ENCODE measurements around the gene RHCG. TPM values are rescaled to one million over a fixed set of nuclear protein-coding genes. Genes with fewer than 3 reads are reported as not detected.
"Not testable (repeated sequence)": the region's sequence is repeated elsewhere in the genome, so short reads cannot be mapped to it uniquely, and the experiment has no call there.

RHCG gene
- total and polyA plus RNA-seq, 7 donors, result 0.30 to 0.66 (median 0.43) TPM; not detected in 3

DNA sequence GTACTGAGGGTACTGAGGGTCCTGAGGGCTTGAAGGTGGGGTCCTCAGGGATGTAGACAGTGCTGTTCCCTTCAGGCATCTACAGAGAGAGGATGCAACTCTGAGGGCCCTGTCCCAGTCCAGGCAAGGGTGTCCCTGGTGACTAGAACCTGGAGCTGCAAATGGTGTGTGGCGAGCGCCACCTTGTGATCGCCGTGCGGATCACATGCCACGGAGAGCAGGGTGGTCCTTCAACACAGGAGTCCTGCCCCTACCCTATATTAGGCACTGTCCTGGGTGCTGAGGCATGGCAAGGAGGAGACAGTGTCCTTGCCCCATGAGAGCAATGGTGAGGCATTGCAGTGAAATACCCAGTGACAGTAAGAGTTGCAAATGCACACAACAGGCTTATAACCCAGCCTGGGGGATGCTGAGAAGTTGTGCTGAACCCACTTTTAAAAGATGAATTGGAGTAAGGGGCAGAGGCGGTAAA, 23.6 kb downstream of the RHCG start:
- 8 to 10% (median 9%) methylated on average over 7 of the region's 7 CpGs for WGBS, 3 donors

DNA sequence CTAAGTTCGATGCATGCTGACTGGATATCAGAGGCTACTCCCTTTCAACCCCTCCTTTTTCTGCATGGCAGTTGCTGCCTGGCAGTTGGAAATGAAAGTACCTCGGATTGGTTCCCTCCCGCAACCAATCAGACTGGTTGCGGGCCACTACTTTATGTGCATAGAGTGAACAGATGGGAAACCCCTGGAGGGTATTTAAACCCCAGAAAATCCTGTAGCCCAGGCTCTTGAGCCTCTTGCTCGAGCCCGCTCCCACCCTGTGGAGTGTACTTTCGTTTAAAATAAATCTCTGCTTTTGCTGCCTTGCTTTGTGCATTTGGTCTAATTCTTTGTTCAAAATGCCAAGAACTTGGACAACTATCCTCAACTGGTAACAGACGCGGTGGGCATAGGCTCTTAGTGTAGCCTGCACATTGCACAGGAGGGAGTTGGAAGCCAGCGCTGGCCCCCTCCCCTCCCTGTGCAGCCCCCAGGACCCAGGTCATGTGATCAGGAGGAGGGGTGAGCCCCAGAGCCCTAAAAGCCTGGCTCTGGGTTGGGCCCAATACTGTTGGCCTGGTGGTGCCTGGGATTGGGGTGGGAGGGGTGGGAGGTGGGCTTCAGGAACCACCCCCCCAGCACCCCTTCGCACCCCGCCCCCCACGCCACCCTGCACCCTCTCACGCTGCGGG, 26.8 kb downstream of the RHCG start:
- H3K27me3 ChIP-seq (ENCODE audit: insufficient read depth in 3 of 3, low read length in 2 of 3), result peaks cover 0 to 50% (median 12%) of the 10 kb centered on the region in 3 donors
- no peak for ATAC-seq
- no peaks in the 10 kb centered on the region for H3K36me3 ChIP-seq (ENCODE audit: insufficient read depth in 1 of 2, low read depth in 1 of 2)
- no peaks in the 10 kb centered on the region for H3K4me1 ChIP-seq
- intact Hi-C loops (cut with DNase I), result loop anchor here in 1 of 2 donors (5.0 kb wide), 1 partner anchor 112 kb away; no protein-coding TSS in a partner anchor
- DNase-seq, result no peak
- no peak overlapping the region for H3K4me3 ChIP-seq
- H3K9me3 ChIP-seq, result no peaks in the 10 kb centered on the region
- no peak overlapping the region for H3K27ac ChIP-seq
- WGBS, 3 donors, result 29 to 48% (median 41%) methylated on average over 10 to 15 of the region's 15 CpGs
- TF ChIP-seq, protein P1, sequence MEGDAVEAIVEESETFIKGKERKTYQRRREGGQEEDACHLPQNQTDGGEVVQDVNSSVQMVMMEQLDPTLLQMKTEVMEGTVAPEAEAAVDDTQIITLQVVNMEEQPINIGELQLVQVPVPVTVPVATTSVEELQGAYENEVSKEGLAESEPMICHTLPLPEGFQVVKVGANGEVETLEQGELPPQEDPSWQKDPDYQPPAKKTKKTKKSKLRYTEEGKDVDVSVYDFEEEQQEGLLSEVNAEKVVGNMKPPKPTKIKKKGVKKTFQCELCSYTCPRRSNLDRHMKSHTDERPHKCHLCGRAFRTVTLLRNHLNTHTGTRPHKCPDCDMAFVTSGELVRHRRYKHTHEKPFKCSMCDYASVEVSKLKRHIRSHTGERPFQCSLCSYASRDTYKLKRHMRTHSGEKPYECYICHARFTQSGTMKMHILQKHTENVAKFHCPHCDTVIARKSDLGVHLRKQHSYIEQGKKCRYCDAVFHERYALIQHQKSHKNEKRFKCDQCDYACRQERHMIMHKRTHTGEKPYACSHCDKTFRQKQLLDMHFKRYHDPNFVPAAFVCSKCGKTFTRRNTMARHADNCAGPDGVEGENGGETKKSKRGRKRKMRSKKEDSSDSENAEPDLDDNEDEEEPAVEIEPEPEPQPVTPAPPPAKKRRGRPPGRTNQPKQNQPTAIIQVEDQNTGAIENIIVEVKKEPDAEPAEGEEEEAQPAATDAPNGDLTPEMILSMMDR (IDR thresholded peaks at IDR 0.05), result no peak

More for the DNA sequence above, 23.6 kb downstream of the RHCG start:
- Histone ChIP-seq H3K4me3 (no peak overlapping the region), H3K36me3 (ENCODE audit: insufficient read depth in 1 of 2, low read depth in 1 of 2) (no peaks in the 10 kb centered on the region), H3K27ac (no peak overlapping the region), H3K9me3 (no peaks in the 10 kb centered on the region), H3K4me1 (no peaks in the 10 kb centered on the region), H3K27me3 (ENCODE audit: insufficient read depth in 3 of 3, low read length in 2 of 3) (peaks cover 0 to 64% (median 16%) of the 10 kb centered on the region in 3 donors)
- DNase-seq (no peak), ATAC-seq (peak in 2 of 4 donors; percentile 37 to 68)
- intact Hi-C loops (cut with DNase I), result loop anchor here in 1 of 2 donors (5.0 kb wide), 1 partner anchor 116 kb away; no protein-coding TSS in a partner anchor
- TF ChIP-seq, protein P1 (IDR thresholded peaks at IDR 0.05), result peak; percentile 39

DNA sequence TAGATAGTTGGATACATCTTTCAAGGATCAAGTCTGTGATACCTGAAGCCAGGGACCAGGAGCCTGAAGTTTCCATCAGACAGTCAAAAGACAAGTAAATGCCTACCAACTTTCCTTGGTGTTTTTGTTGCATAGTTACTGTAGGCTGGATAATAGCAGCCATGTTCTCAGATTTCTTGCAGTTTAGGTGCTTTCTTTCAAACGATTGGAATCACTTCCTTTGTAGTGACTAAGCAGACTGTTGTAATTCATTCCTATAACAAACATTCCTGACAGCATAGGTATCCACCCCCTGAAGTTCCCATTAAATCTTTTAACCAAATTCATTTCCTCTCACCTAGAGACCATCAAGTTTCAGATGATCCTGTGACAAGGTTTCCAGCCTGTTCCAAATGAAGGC, 27.6 kb downstream of the RHCG start:
- H3K9me3 ChIP-seq; intact Hi-C loops (cut with DNase I); DNase-seq; H3K4me3 ChIP-seq; ATAC-seq; H3K27ac ChIP-seq; H3K36me3 ChIP-seq (ENCODE audit: insufficient read depth in 1 of 2, low read depth in 1 of 2); H3K4me1 ChIP-seq: not testable (repeated sequence)
- H3K27me3 ChIP-seq (ENCODE audit: insufficient read depth in 3 of 3, low read length in 2 of 3), result peaks cover 0 to 44% (median 12%) of the 10 kb centered on the region in 3 donors
- 3 to 9% (median 4%) methylated on average over 1 of the region's 1 CpG for WGBS, 3 donors

DNA sequence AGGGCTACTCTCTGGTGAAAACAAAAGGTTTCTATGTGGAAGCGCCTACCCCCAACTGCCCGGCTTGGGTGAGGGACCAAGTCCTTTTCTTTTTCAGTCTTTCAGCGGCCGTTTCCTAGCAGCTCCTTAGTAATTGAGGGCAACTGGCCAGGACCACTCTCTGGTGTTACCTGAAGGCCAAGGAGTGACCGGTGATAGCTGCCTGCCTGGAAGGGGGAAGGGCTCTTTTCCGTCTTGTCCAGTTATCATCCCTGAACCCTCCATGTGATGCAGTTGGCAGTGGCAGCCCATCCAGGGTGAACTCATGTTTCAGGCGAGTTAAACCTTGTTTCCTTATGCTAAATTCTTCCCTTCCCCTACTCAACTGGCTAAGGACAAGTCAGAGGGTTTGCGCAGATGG, 33.3 kb downstream of the RHCG start:
- no peak overlapping the region for H3K4me3 ChIP-seq
- intact Hi-C loops (cut with DNase I), result no loop called here
- no peak for DNase-seq
- H3K27me3 ChIP-seq (ENCODE audit: insufficient read depth in 3 of 3, low read length in 2 of 3), result peaks cover 0 to 3% (median 0%) of the 10 kb centered on the region in 3 donors
- H3K9me3 ChIP-seq, result no peaks in the 10 kb centered on the region
- 84 to 92% (median 90%) methylated on average over 8 of the region's 8 CpGs for WGBS, 3 donors
- H3K36me3 ChIP-seq (ENCODE audit: insufficient read depth in 1 of 2, low read depth in 1 of 2), result no peaks in the 10 kb centered on the region
- H3K27ac ChIP-seq, result no peak overlapping the region
- ATAC-seq, result no peak
- H3K4me1 ChIP-seq, result no peaks in the 10 kb centered on the region
- TF ChIP-seq, protein P1 (IDR thresholded peaks at IDR 0.05), result no peak

DNA sequence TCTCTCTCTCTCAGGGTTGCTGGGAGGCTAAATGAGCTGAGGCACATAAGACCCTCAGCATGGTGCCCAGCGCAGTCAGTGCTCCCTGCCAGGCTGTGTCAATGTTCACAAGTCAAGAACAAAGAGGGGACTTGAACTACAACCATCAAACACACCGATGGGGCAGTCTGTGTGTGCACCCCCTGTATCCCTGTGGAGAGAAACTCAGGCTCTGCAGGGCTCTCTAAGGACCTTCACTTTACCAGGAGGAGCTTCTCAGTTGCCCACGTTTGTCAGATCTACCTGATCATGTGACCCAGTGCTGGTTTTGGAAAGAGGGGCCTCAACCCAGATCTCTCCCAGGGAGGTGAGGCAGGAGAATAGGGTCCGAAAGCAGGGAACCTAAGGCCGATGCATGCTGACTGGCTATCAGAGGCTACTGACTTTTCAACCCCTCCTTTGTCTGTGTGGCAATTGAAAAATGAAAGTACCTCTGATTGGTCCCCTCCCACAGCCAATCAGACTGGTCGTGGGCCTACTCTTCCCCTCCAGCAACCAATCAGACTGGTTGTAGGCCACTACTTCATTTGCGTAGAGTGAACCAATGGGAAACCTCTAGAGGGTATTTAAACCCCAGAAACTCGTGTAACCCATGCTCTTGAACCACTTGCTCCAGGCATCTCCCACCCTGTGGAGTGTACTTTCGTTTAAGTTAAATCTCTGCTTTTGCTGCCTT, 34.0 kb downstream of the RHCG start:
- DNase-seq (no peak), ATAC-seq (no peak)
- TF ChIP-seq, protein P1 (IDR thresholded peaks at IDR 0.05), result no peak
- Histone ChIP-seq H3K27ac (no peak overlapping the region), H3K27me3 (ENCODE audit: insufficient read depth in 3 of 3, low read length in 2 of 3) (peaks cover 0 to 3% (median 0%) of the 10 kb centered on the region in 3 donors), H3K9me3 (no peaks in the 10 kb centered on the region), H3K4me1 (no peaks in the 10 kb centered on the region), H3K4me3 (no peak overlapping the region), H3K36me3 (ENCODE audit: insufficient read depth in 1 of 2, low read depth in 1 of 2) (no peaks in the 10 kb centered on the region)
- intact Hi-C loops (cut with DNase I), result no loop called here
- 75 to 76% (median 75%) methylated on average over 9 of the region's 9 CpGs for WGBS, 3 donors

All from psoas muscle (tissue), 8 donors.